K562 (cell line): ENCODE data around the gene PRKAA1. TPM values are rescaled to one million over a fixed set of nuclear protein-coding genes. Genes with fewer than 3 reads are reported as not detected.

Experiments
- ARID2 ChIP-seq: fragments of 450-650 bp; IDR thresholded peaks from 2 replicates; pipeline ENCODE4 v1.6.1; 2017; ENCODE audit warnings: antibody characterized with exemption, mild to moderate bottlenecking
- ARID3A ChIP-seq: IDR thresholded peaks from 2 replicates; pipeline ENCODE4 v1.6.1; 2012; ENCODE audit warnings: low read depth, low read length, improper control_type of control experiment, borderline replicate concordance
- ATF7 ChIP-seq: fragments of 450-650 bp; IDR thresholded peaks from 2 replicates; pipeline ENCODE4 v1.7.1; 2014; ENCODE audit warnings: mild to moderate bottlenecking, moderate library complexity
- BHLHE40 ChIP-seq: IDR thresholded peaks from 2 replicates; pipeline ENCODE4 v1.6.1; 2011; ENCODE audit warnings: low read length, improper control_type of control experiment
- CHD1 ChIP-seq: fragments of 200-600 bp; sonication (generic); IDR thresholded peaks from one replicate; pipeline ENCODE4 v1.6.1; 2012; ENCODE audit warnings: mild to moderate bottlenecking, moderate library complexity, low read length, inconsistent platforms
- CREBBP ChIP-seq: IDR thresholded peaks from one replicate; pipeline ENCODE4 v1.6.1; 2012; ENCODE audit warnings: low read depth, mild to moderate bottlenecking, control low read depth, inconsistent platforms, low read length
- CTCFL ChIP-seq: IDR thresholded peaks from 2 replicates; pipeline ENCODE4 v1.6.1; 2011; ENCODE audit warnings: borderline replicate concordance, low read depth, mild to moderate bottlenecking, moderate library complexity, low read length; ENCODE audit not compliant: insufficient read depth, poor library complexity, severe bottlenecking
- FOXA1 ChIP-seq: fragments of 450-650 bp; IDR thresholded peaks from 2 replicates; pipeline ENCODE4 v1.6.1; 2016; ENCODE audit warnings: mild to moderate bottlenecking, borderline replicate concordance
- ID3 ChIP-seq, 2 experiments: fragments of 250-450 bp in 1 of 2; fragments of 450-650 bp in 1 of 2; sonication (Bioruptor Pico) in 1 of 2; IDR thresholded peaks; 2 replicates each; pipeline versions ENCODE4 v1.6.1 to v1.8.0; 2016 to 2021; ENCODE audit warnings: mild to moderate bottlenecking in 2 of 2, moderate library complexity in 2 of 2, missing compliant biosample characterization in 1 of 2, missing genetic modification characterization in 1 of 2
- KAT2B ChIP-seq: IDR thresholded peaks from one replicate; pipeline ENCODE4 v1.6.1; 2012; ENCODE audit warnings: low read depth, mild to moderate bottlenecking, control low read depth, inconsistent platforms, low read length, moderate library complexity
- KAT8 ChIP-seq: fragments of 450-650 bp; IDR thresholded peaks from 2 replicates; pipeline ENCODE4 v1.6.1; 2016; ENCODE audit warnings: low read depth, mild to moderate bottlenecking
- MCM2 ChIP-seq: fragments of 450-650 bp; IDR thresholded peaks from 2 replicates; pipeline ENCODE4 v1.6.1; 2017; ENCODE audit warnings: low read depth, mild to moderate bottlenecking
- NEUROD1 ChIP-seq: fragments of 150-350 bp; IDR thresholded peaks from 2 replicates; pipeline ENCODE4 v1.6.1; 2014; ENCODE audit warnings: borderline replicate concordance, low read length, low read depth; ENCODE audit not compliant: partially characterized antibody
- SMAD3 ChIP-seq: fragments of 450-650 bp; formaldehyde crosslinking; conservative IDR thresholded peaks from 2 replicates; pipeline ENCODE4 v1.4.0; 2020; ENCODE audit warnings: mild to moderate bottlenecking
- TRIM28 ChIP-seq: fragments of 450-650 bp; IDR thresholded peaks from 2 replicates; pipeline ENCODE4 v1.6.1; 2017
- TSC22D4 ChIP-seq: fragments of 450-650 bp; IDR thresholded peaks from 2 replicates; pipeline ENCODE4 v1.6.1; 2016; ENCODE audit warnings: missing genetic modification characterization, missing biosample characterization, control low read depth
- ZBED1 ChIP-seq: IDR thresholded peaks from 2 replicates; pipeline ENCODE4 v1.6.1; 2014
- ZBTB49 ChIP-seq: sonication (generic); formaldehyde crosslinking; IDR thresholded peaks from 2 replicates; pipeline ENCODE4 v1.8.0; 2022; ENCODE audit warnings: missing genetic modification reagents, mild to moderate bottlenecking, borderline replicate concordance
- ZFP30 ChIP-seq: fragments of 250-450 bp; sonication (Bioruptor Pico); IDR thresholded peaks from 2 replicates; pipeline ENCODE4 v1.8.0; 2022; ENCODE audit warnings: moderate library complexity, mild to moderate bottlenecking, inconsistent platforms, borderline replicate concordance
- ZNF253 ChIP-seq: fragments of 250-450 bp; sonication (Bioruptor Pico); conservative IDR thresholded peaks from 2 replicates; pipeline ENCODE4 v1.6.1; 2021; ENCODE audit warnings: mild to moderate bottlenecking
- ZNF408 ChIP-seq: fragments of 250-450 bp; sonication (Bioruptor Pico); IDR thresholded peaks from 2 replicates; pipeline ENCODE4 v1.4.0; 2020; ENCODE audit warnings: low read depth, mild to moderate bottlenecking, moderate library complexity
- ZNF449 ChIP-seq: fragments of 250-450 bp; sonication (Bioruptor Pico); IDR thresholded peaks from 2 replicates; pipeline ENCODE4 v1.8.0; 2022; ENCODE audit warnings: moderate library complexity, mild to moderate bottlenecking, inconsistent platforms
- ZZZ3 ChIP-seq: fragments of 450-650 bp; IDR thresholded peaks from 2 replicates; pipeline ENCODE4 v1.6.1; 2016; ENCODE audit warnings: antibody characterized with exemption, mild to moderate bottlenecking, moderate library complexity
- polyA plus RNA-seq, 8 experiments: library from polyadenylated mRNA; depleted of rRNA in 4 of 8; stranded (reverse) in 5 of 8; unstranded in 3 of 8; fragments of >200 nt; fragmentation: Nextera tagmentation in 2 of 8; fragmentation: Illumina TruSeq in 1 of 8; extraction: Ambion mirVana in 2 of 8; extraction: Trizol in 1 of 8; gene quantifications; 2 replicates each; pipeline versions ENCODE4 v1.2.1 to v1.2.3, GENCODE V29; 2011 to 2014; ENCODE audit warnings: inconsistent platforms in 1 of 8, missing spikeins in 1 of 8
- total RNA-seq, 7 experiments: library from RNA; depleted of rRNA in 6 of 7; stranded (reverse); fragments of >200 nt in 6 of 7; fragmentation: Illumina TruSeq in 2 of 7; extraction: Trizol in 2 of 7; gene quantifications; 2 replicates each; pipeline versions ENCODE4 v1.2.1 to v1.2.3, GENCODE V29; 2011 to 2021; ENCODE audit warnings: low replicate concordance in 1 of 7

PRKAA1 gene
- total and polyA plus RNA-seq, 9 of the 15 experiments (the other 6 are each of a cell fraction or from before 2014, with no cell fraction given) = 24.5 to 84.0 (median 51.4) TPM

- no peak for TF ChIP-seq ZBTB49 (CRISPR knock-in tag)
- no peak for TF ChIP-seq KAT2B
- TF ChIP-seq ZBED1 = no peak
- TF ChIP-seq SMAD3 (CRISPR knock-in tag) = 0 out of 2 replicates have a peak, but pooled peaks have one; percentile 58
- no peak for TF ChIP-seq CHD1
- 0 out of 2 replicates have a peak, but pooled peaks have one; percentile 5 for TF ChIP-seq ARID3A
- TF ChIP-seq ZFP30 (CRISPR knock-in tag) = no peak
- no peak for TF ChIP-seq ID3 (CRISPR knock-in tag; IDR thresholded peaks at IDR 0.05)
- no peak for TF ChIP-seq ID3 (tag; IDR thresholded peaks at IDR 0.05)
- TF ChIP-seq ARID2 = no peak
- no peak for TF ChIP-seq MCM2
- TF ChIP-seq ZZZ3 = no peak
- TF ChIP-seq BHLHE40 = no peak
- no peak for TF ChIP-seq TRIM28
- no peak for TF ChIP-seq ZNF408
- TF ChIP-seq KAT8 = no peak
- no peak for TF ChIP-seq CTCFL
- no peak for TF ChIP-seq NEUROD1
- no peak for TF ChIP-seq TSC22D4 (tag)
- TF ChIP-seq ATF7 = no peak
- no peak for TF ChIP-seq ZNF253
- no peak for TF ChIP-seq CREBBP
- no peak for TF ChIP-seq ZNF449 (CRISPR knock-in tag)
- no peak for TF ChIP-seq FOXA1
Observed at GRCh38 chr5:40755093-40755406, 43.1 kb downstream of the PRKAA1 start (continued).
